ENCODE data around the gene TIPRL.
"Not testable (repeated sequence)": the region's sequence is repeated elsewhere in the genome, so short reads cannot be mapped to it uniquely, and the experiment has no call there.

TIPRL gene

GRCh38 chr1:168178638-168179437 is at the start of gene TIPRL:
Gene TIPRL (plus strand): TSS chr1:168178962. CDS start chr1:168179078, 116 bp downstream.
- peak; percentile 91 to 94 for DNase-seq (ENCODE audit: low read depth in 2 of 2)

DNA sequence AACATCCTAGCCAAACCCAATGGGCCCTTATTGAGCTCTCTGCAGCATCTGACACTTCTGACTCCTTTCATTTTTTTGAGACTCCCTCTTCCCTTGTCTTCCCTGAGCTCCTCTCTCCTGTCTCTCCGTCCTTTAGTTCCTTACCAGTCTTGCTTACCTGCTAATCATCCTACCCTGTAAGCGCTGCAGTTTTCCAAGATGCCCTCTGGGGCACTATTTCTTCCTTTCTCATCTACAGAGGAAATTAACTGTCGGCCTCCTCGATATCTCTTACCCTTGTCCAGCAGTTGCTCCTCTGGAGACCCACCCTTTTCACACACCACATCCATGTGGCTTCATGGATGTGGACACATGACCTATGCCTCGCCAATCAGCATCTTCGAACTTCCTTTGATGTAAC is 48.8 kb upstream of the TIPRL start:
- DNase-seq (ENCODE audit: low read depth in 2 of 2) = no peak

DNA sequence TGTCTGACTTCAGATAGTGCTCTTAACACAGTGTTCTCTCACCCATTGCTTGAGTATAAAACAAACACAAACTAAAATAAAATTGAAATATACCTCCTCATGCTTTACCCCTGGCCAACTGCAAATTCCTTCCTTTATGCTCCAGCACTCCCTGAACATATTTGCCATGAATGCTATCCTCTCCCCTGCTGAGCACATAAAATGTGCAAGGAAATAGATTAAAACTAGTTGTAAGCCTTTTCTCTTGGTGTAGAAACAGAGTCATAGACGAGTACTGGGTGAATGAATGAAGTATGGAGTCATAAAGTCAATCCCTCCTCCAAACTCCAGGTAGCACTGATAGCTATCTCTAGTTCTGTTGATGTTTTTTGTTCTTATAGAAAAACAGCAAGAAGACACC is 44.6 kb upstream of the TIPRL start:
- DNase-seq (ENCODE audit: low read depth in 2 of 2) = no peak

DNA sequence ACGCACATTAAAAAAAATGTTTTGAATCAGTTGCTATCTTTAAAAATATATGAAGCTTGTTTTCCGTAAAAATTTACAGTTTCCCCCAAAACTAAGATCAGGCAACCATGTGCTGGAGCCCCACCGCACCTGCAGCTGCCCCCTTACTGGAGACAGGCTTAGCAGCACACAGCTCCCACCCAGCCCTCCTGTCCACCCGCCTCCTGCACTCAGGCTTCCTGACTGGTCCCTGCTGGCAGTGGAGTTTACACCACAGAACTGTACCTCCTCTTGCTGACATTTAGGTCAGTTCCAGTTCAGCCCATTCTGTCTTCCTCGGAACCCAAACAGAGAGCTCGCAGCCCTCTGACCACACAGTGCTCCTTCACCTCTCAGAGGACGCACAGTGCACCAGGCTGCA is 44.1 kb upstream of the TIPRL start:
- no peak for DNase-seq (ENCODE audit: low read depth in 2 of 2)

DNA sequence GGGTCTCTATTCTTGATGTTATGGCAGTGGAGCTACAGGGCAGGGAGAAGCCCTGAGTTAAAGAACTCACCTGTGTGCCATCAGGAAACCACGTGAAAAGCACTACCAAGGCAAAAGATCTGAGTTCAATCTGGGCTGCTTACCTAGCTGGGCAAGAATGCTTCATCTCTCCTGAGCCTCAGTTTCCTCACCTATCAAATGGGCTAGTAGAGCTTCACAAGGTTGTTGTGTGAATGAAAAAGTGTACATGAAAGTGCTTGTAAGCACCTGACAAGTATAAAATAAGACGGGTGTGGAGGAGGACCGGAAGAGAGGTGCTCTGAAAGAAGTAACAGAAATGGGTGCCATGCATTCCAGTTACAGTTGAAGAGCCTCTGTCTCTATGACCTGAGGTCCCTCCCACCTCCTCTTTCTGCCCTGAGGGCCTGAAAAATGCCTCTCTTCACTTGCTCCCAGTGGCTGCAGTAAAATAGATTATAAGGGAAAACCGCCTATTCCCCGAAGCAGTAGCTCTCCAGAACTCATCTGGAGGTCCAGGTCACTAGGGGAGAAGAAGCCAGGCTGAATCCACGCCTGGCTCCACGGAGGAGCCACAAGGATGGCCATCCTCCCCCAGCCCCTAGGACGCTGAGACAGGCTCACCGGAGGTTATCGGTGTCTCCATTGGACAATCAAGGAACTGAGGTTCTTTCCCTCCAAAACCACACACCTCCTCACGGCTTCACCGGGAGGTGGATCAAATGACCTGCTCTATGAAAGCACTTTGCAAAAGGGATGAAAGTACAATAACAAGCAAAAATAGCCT is 43.4 kb upstream of the TIPRL start:
- DNase-seq (ENCODE audit: low read depth in 2 of 2) = no peak

DNA sequence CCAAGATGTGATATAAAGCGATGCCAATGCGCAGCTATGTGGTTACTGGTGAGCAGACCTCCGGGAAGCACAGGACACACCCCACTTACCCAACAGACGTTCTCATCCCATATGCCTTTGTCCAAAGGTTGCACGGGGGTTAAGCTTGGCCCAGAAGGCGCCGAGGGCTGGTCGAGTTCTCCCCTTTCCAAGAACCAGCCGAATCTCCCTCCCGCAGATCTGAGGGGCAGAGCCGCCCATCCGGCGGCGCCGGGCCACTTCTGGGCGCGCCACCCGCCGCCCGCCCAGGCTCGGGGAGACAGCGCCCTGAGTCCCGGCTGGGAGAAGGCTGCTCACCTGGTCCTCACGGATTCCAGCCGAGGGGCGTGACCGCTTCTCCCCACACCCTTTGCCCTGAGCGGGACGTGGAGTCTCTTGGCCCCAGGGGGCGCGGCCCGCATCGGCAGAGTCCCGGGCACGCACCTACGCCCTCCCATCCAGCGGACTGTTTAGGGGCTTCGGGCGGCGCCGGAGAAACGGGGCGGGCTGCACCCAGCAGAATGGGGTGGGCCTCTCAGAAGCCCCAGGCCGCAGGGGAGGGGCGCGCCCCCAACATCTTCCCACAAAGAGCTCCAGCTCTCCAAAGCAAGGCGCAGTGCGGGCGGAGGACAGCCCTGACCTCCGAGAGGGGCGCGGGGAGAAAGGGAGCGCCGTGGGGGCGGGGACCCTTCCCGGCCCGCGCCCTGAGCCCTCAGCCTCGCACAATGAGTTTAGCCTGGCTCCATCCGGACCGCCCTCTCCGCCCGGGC is 42.6 kb upstream of the TIPRL start:
- DNase-seq (ENCODE audit: low read depth in 2 of 2) = peak in 1 of 2 experiments; percentile 3

GRCh38 chr1:168136709-168137514 is 41.9 kb upstream of the TIPRL start, which contains the start of gene GPR161:
Gene GPR161 (minus strand): TSS chr1:168136930. CDS start chr1:168104850, 32,080 bp downstream.
- DNase-seq (ENCODE audit: low read depth in 2 of 2) = peak in 1 of 2 experiments; percentile 15

DNA sequence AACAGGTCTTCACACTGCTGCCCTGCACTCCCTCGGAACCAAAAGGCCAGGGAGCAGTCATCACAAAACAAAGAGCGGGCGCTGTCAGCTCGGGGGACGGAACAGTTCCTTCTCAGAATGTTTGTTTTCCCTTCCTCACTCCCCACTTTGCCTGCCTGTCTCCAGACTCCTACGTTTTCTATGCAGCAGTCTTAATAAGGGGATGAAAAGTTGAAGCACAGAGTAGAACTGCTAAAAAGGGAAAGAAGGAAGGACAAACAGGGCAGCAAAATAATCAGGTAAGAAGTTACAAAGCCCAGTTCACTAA is 41.3 kb upstream of the TIPRL start:
- no peak for DNase-seq (ENCODE audit: low read depth in 2 of 2)

DNA sequence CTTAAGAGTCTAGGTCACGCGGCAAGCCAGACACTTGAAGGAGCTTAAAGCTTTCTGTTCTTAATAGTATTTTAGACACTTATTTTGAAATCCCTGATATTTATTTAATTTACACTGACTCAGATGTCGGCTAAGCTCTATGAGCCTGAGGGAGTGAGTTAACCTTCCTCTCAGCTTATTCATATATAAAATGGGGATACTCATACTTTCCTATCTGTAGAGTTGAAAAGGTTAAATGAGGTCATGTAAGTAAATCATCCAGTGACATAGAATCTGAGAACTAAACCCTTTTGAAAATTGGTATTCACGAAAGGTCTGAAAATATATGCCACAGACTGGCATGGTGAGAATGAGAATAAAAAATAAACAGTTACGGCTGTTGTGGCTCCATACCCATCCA is 40.6 kb upstream of the TIPRL start:
- DNase-seq (ENCODE audit: low read depth in 2 of 2) = no peak

GRCh38 chr1:168139070-168139469 is 39.7 kb upstream of the TIPRL start:
- DNase-seq (ENCODE audit: low read depth in 2 of 2) = no peak

GRCh38 chr1:168141871-168142385 is 36.8 kb upstream of the TIPRL start:
- DNase-seq (ENCODE audit: low read depth in 2 of 2) = no peak

GRCh38 chr1:168145184-168146159 is 33.3 kb upstream of the TIPRL start:
- peak; percentile 58 to 86 for DNase-seq (ENCODE audit: low read depth in 2 of 2)

- no peak for DNase-seq (ENCODE audit: low read depth in 2 of 2)
These were observed 32.6 kb upstream of the TIPRL start for GRCh38 chr1:168146160-168146539.

DNA sequence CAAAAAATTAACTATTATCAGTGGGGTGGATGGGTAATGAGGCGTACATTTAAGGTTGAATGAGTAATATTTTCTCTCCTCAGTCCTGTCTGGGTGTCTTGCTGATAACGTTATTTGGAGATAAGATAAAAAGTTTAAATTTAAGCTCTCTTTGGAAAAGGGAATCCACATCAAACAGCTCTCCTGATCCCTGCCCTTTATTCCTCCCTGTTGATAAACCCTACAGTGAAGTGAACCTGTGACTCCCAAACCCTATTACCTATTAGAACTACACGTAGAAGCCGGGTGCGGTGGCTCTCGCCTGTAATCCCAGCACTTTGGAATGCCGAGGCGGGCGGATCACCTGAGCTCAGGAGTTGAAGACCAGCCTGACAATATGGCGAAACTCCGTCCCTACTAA is 32.1 kb upstream of the TIPRL start:
- no peak for DNase-seq (ENCODE audit: low read depth in 2 of 2)

DNA sequence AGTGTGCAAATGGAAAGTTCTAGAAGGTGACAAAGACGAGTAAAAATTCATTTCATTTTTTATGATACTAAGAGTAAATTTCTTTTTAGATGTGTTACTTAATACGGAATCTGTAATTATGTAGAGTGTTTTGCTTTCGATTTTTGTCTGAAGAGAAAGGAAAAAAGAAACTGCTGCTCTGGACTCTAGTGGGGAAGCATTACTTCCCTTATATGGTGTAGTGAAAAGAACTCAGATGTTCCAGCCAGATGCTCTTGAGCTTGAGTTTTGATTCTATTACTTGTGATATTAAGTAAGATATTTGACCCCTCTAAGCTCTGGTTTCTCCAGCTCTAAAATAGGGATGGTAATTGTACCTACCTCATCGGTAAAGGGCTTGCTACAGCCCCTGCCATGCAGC is 29.8 kb upstream of the TIPRL start:
- no peak for DNase-seq (ENCODE audit: low read depth in 2 of 2)

DNA sequence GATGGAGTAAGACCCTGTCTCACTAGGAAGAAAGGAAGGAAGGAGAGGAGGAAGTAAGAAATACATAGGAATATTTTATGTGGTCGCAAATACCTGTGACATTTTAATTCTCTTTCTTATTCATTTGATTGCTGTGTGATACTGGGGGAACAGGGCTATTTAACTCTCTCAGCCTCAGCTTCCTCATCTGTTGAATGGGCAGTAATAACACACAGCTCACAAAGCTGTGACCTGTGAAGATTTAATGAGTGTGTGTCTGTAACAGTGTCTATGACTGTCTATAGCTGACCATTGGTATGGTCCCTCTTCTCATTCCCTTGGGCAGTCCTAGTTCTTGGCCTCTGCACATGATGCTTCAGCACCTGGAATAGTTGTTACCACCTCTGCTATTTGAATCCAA is 28.5 kb upstream of the TIPRL start:
- DNase-seq (ENCODE audit: low read depth in 2 of 2) = no peak

- no peak for DNase-seq (ENCODE audit: low read depth in 2 of 2)
These were observed 26.8 kb upstream of the TIPRL start for GRCh38 chr1:168151935-168152334.

DNA sequence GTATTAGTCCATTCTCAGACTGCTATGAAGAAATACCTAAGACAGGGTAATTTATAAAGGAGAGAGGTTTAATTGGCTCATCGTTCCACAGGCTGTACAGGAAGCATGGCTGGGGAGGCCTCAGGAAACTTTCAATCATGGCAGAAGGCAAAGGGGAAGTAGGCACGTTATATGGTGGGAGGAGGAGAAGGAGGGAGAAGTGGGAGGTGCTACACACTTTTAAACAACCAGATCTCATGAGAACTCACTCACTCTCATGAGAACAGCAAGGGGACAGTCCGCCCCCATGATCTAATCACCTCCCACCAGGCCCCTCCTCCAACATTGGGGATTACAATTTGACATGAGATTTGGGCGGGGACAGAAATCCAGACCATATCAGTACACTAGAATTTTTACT is 24.1 kb upstream of the TIPRL start:
- not testable (repeated sequence) for DNase-seq (ENCODE audit: low read depth in 2 of 2)

- no peak for DNase-seq (ENCODE audit: low read depth in 2 of 2)
These were observed 22.9 kb upstream of the TIPRL start for GRCh38 chr1:168155910-168156309.

DNA sequence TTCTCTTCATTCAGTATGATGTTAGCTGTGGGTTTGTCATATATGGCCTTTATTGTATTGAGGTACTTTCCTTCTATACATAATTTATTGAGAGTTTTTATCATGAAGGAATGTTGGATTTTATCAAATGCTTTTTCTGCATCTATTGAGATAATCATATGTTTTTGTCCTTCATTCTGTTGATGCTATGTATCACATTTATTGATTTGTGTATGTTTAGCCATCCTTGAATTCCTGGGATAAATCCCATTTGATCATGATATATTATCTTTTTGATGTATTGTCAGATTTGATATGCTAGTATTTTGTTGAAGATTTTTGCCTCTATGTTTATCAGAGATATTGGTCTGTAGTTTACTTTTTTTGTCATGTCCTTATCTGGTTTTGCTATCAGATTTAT is 21.1 kb upstream of the TIPRL start:
- DNase-seq (ENCODE audit: low read depth in 2 of 2) = no peak

Measured in stimulated activated CD4-positive, alpha-beta T cell treated with anti-CD3 and anti-CD28 coated beads, Interleukin-12 subunit alpha, Interleukin-12 subunit beta, amount 100 ng/mL, for 24 hours (primary cell).